HepG2 (cell line): Measurements from ENCODE around the gene EBF3. TPM values are rescaled to one million over a fixed set of nuclear protein-coding genes. Genes with fewer than 3 reads are reported as not detected.

Experiments
- ATAC-seq: fragments of 200-7000 bp; cut with Tn5 transposase; 3 replicates; pipeline ENCODE4 v1.9.1; 2020; ENCODE audit warnings: mild to moderate bottlenecking, moderate library complexity
- BruUV-seq: library from RNA; stranded (reverse); fragments of 400-500 nt; replicated peaks from 2 replicates; lab custom pipeline; 2021; lab: Mats Ljungman, UMichigan
- CTCF ChIA-PET: fragments of 300-600 bp; formaldehyde crosslinking; extraction: SDS; loops from one replicate; lab custom pipeline; 2021; ENCODE audit warnings: low total read pairs, inconsistent platforms, low intra/inter-chr PET ratio; lab: Yijun Ruan, JAX
- POLR2A ChIA-PET: fragments of 350-600 bp; sonication (Branson Sonifier 250); formaldehyde crosslinking; loops from one replicate; lab custom pipeline; 2020; ENCODE audit warnings: antibody characterized with exemption, inconsistent platforms; lab: Yijun Ruan, JAX
- DNase-seq: peaks from one replicate; pipeline ENCODE4 v3.0.0-alpha.2; 2015; ENCODE audit warnings: low spot score
- FAIRE-seq: peaks from 3 replicates; lab custom pipeline; 2011; peaks lifted over from hg19 to GRCh38; lab: Jason Lieb, UNC
- H2AFZ ChIP-seq: one replicate; pipeline ENCODE4 v1.6.1; 2011; ENCODE audit warnings: low read length, inconsistent platforms
- H3K27ac ChIP-seq: fragments of 300-600 bp; 3 replicates; pipeline ENCODE4 v1.8.0; 2011; ENCODE audit warnings: mixed run types, mild to moderate bottlenecking, mixed read lengths, low read length, inconsistent platforms; ENCODE audit not compliant: insufficient read depth; ENCODE audit errors: extremely low read length
- H3K27me3 ChIP-seq, 2 experiments: fragments of 200-600 bp in 1 of 2; 2 replicates in 1 of 2; 3 replicates in 1 of 2; pipeline versions ENCODE4 v1.6.0 to v1.8.0; 2011; ENCODE audit warnings: low read length in 2 of 2, mild to moderate bottlenecking in 2 of 2, moderate library complexity in 2 of 2, inconsistent platforms in 1 of 2; ENCODE audit not compliant: insufficient read depth in 2 of 2, control insufficient read depth in 1 of 2
- H3K36me3 ChIP-seq, 2 experiments: fragments of 200-600 bp in 1 of 2; replicated peaks in 1 of 2; 2 replicates in 1 of 2; 3 replicates in 1 of 2; pipeline versions ENCODE4 v1.5.1 to v1.8.0; 2011; ENCODE audit warnings: low read length in 2 of 2, inconsistent platforms in 1 of 2; ENCODE audit not compliant: insufficient read depth in 2 of 2, control insufficient read depth in 1 of 2
- H3K4me1 ChIP-seq: 2 replicates; pipeline ENCODE4 v1.5.1; 2012; ENCODE audit warnings: low read length, inconsistent platforms; ENCODE audit not compliant: insufficient read depth
- H3K4me2 ChIP-seq: 2 replicates; pipeline ENCODE4 v1.6.0; 2011; ENCODE audit warnings: low read depth, low read length, inconsistent platforms
- H3K4me3 ChIP-seq, 3 experiments: fragments of 200-600 bp in 1 of 3; sonication (generic), shearing (Covaris generic) in 1 of 3; replicated peaks in 1 of 3; 2 replicates each; pipeline ENCODE4 v1.5.1; 2011 to 2016; ENCODE audit warnings: low read length in 3 of 3, inconsistent platforms in 2 of 3, low read depth in 2 of 3, mild to moderate bottlenecking in 2 of 3, control low read depth in 1 of 3, mixed read lengths in 1 of 3; ENCODE audit not compliant: insufficient read depth in 1 of 3
- H3K79me2 ChIP-seq: one replicate; pipeline ENCODE4 v1.6.1; 2011; ENCODE audit warnings: low read length, inconsistent platforms; ENCODE audit not compliant: insufficient read depth
- H3K9ac ChIP-seq: 2 replicates; pipeline ENCODE4 v1.6.0; 2011; ENCODE audit warnings: mild to moderate bottlenecking, low read depth, low read length, inconsistent platforms; ENCODE audit not compliant: insufficient read depth
- H3K9me3 ChIP-seq: 2 replicates; pipeline ENCODE4 v1.5.1; 2012; ENCODE audit warnings: mild to moderate bottlenecking, low read length
- H4K20me1 ChIP-seq: 2 replicates; pipeline ENCODE4 v1.6.0; 2011; ENCODE audit warnings: inconsistent platforms, mild to moderate bottlenecking, low read length, moderate library complexity; ENCODE audit not compliant: insufficient read depth
- FLYWCH1 ChIP-seq: sonication (generic); formaldehyde crosslinking; IDR thresholded peaks from 2 replicates; pipeline ENCODE4 v1.8.1; 2023; ENCODE audit warnings: mild to moderate bottlenecking, missing genetic modification reagents
- KDM6A ChIP-seq: IDR thresholded peaks from 2 replicates; pipeline ENCODE4 v1.6.1; 2016; ENCODE audit warnings: low read depth
- NFE2 ChIP-seq: sonication (generic); formaldehyde crosslinking; IDR thresholded peaks from 2 replicates; pipeline ENCODE4 v1.4.0; 2020; ENCODE audit warnings: missing genetic modification reagents
- ZNF143 ChIP-seq: sonication (generic); formaldehyde crosslinking; IDR thresholded peaks from 2 replicates; pipeline ENCODE4 v1.4.0; 2020; ENCODE audit warnings: missing genetic modification reagents
- ZNF224 ChIP-seq: sonication (generic); formaldehyde crosslinking; IDR thresholded peaks from 2 replicates; pipeline ENCODE4 v1.5.0; 2020; ENCODE audit warnings: mild to moderate bottlenecking, missing genetic modification reagents
- ZNF256 ChIP-seq: sonication (generic); formaldehyde crosslinking; conservative IDR thresholded peaks from 2 replicates; pipeline ENCODE4 v1.4.0; 2020; ENCODE audit warnings: missing genetic modification reagents
- ZNF282 ChIP-seq: fragments of 450-650 bp; IDR thresholded peaks from 2 replicates; pipeline ENCODE4 v1.6.1; 2018; ENCODE audit not compliant: partially characterized antibody
- WGBS: methylation state at CpG from one replicate; pipeline ENCODE4 v1.1.6; 2017; ENCODE audit warnings: low lambda C conversion rate; 5-methylcytosine and 5-hydroxymethylcytosine counted together
- in situ Hi-C: cut with HindIII; loops from 2 replicates; pipeline ENCODE4 v1.10.0; 2017; ENCODE audit warnings: low pct_unique_long_range_greater_than_20kb; ENCODE audit not compliant: extremely low pct_ligation_motif_present
- intact Hi-C: fragments of 100-400 bp; cut with micrococcal nuclease; formaldehyde crosslinking; loops from one replicate; pipeline ENCODE4 v1.10.0; 2022; ENCODE audit not compliant: unreplicated experiment
- polyA plus RNA-seq, 8 experiments: library from polyadenylated mRNA; depleted of rRNA in 3 of 8; stranded (reverse) in 7 of 8; unstranded in 1 of 8; fragments of >200 nt; fragmentation: Illumina TruSeq in 4 of 8; extraction: Trizol in 4 of 8; gene quantifications; 2 replicates each; pipeline versions ENCODE4 v1.2.1 to v1.2.3, GENCODE V29; 2011 to 2016; ENCODE audit warnings: low read depth in 4 of 8, missing spikeins in 1 of 8, mixed read lengths in 1 of 8; ENCODE audit not compliant: insufficient read depth in 1 of 8
- total RNA-seq, 5 experiments: library from RNA; depleted of rRNA; stranded (reverse); fragments of >200 nt; fragmentation: Illumina TruSeq; extraction: Trizol; gene quantifications; 2 replicates each; pipeline ENCODE4 v1.2.3, GENCODE V29; 2016; ENCODE audit warnings: low read depth in 1 of 5
- TF ChIP-seq, protein P1 (sequence below): sonication (generic); formaldehyde crosslinking; IDR thresholded peaks from 2 replicates; pipeline ENCODE4 v1.4.0; 2020; ENCODE audit warnings: missing genetic modification reagents
- TF ChIP-seq, protein P2 (sequence below): sonication (generic); formaldehyde crosslinking; IDR thresholded peaks from 2 replicates; pipeline ENCODE4 v1.4.0; 2020; ENCODE audit warnings: missing genetic modification reagents; ENCODE audit errors: not compliant biosample characterization

The EBF3 gene
- total and polyA plus RNA-seq, 2 of the 13 experiments (the other 11 are each of a cell fraction or from before 2014, with no cell fraction given), result not detected

DNA sequence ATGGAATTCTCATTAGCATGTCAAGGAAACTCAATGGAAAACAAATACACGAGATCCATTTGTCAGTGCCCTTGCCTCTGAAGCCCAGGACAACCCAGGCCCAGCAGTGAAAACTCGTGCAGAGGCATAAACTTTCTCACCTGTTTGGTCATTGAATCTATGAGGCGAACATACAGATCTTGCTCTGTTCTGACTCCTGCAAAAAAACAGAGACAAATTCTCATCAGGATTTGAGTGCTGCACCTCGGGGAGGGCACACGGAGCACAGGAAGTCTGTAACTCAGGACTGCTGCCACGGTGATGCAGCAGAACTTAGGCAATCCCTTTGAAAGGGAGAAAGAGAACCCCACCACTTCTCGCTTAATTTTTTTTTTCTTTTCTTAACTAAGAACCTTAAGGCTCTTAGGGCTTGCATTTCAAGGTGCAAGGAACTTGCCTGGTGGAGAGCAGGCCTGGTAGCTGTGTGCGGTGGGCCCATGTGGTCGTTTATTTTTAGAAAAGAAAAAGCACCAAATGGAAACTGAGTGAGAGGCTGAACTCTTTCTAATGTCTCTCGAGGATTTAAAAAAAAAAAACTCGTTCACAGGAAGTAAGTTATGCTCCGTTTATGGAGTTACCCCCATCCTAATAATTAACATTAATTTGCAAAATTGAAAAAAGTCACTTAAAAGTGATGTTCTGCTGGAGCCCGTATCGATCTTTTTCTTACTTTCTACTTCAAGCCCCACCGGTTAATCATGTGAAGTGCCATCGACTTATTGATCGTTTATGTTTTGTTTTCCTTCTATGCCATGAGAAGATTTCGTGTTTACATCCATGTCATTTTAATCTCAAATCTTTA lies 1.8 kb downstream of the EBF3 start:
- H3K27me3 ChIP-seq, result peaks cover 0 to 70% of the 10 kb centered on the region in 2 experiments
- no peaks in the 10 kb centered on the region for H3K79me2 ChIP-seq
- TF ChIP-seq ZNF143, result no peak
- no peak for TF ChIP-seq NFE2 (CRISPR knock-in tag)
- TF ChIP-seq, protein P1, sequence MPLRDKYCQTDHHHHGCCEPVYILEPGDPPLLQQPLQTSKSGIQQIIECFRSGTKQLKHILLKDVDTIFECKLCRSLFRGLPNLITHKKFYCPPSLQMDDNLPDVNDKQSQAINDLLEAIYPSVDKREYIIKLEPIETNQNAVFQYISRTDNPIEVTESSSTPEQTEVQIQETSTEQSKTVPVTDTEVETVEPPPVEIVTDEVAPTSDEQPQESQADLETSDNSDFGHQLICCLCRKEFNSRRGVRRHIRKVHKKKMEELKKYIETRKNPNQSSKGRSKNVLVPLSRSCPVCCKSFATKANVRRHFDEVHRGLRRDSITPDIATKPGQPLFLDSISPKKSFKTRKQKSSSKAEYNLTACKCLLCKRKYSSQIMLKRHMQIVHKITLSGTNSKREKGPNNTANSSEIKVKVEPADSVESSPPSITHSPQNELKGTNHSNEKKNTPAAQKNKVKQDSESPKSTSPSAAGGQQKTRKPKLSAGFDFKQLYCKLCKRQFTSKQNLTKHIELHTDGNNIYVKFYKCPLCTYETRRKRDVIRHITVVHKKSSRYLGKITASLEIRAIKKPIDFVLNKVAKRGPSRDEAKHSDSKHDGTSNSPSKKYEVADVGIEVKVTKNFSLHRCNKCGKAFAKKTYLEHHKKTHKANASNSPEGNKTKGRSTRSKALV (CRISPR knock-in tag), result 0 out of 2 replicates have a peak, but pooled peaks have one; percentile 5
- TF ChIP-seq ZNF282, result no peak
- TF ChIP-seq ZNF256, result no peak
- TF ChIP-seq ZNF224, result no peak
- TF ChIP-seq KDM6A (CRISPR knock-in tag), result no peak
- TF ChIP-seq, protein P2, sequence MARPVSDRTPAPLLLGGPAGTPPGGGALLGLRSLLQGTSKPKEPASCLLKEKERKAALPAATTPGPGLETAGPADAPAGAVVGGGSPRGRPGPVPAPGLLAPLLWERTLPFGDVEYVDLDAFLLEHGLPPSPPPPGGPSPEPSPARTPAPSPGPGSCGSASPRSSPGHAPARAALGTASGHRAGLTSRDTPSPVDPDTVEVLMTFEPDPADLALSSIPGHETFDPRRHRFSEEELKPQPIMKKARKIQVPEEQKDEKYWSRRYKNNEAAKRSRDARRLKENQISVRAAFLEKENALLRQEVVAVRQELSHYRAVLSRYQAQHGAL (CRISPR knock-in tag), result no peak
- no peak for TF ChIP-seq FLYWCH1 (CRISPR knock-in tag)
- no peaks in the 10 kb centered on the region for H3K9me3 ChIP-seq
- no peak overlapping the region for H2AFZ ChIP-seq
- in situ Hi-C loops (loop anchor here (25.0 kb wide), 1 partner anchor 1700 kb away; no protein-coding TSS in a partner anchor), intact Hi-C loops (no loop called here)
- H3K4me1 ChIP-seq, result no peaks in the 10 kb centered on the region
- no peak overlapping the region for H3K4me3 ChIP-seq
- ChIA-PET CTCF (no interaction called here), POLR2A (no interaction called here)
- BruUV-seq, result no TSS peak
- no peak for FAIRE-seq
- no peak overlapping the region for H3K9ac ChIP-seq
- no peaks in the 10 kb centered on the region for H3K36me3 ChIP-seq
- DNase-seq, result no peak
- H3K27ac ChIP-seq, result no peak overlapping the region
- peaks cover 3% of the 10 kb centered on the region; the same call in 1 of the 2 replicates for H4K20me1 ChIP-seq
- WGBS, result 21% methylated on average over 18 of the region's 18 CpGs
- no peak for ATAC-seq
- no peak overlapping the region for H3K4me2 ChIP-seq
